Gastrocnemius medialis (tissue), 4 donors: Measurements from ENCODE around the gene LZTR1.

Experiments used
- POLR2A ChIP-seq, 2 donors: fragments of 450-650 bp; IDR thresholded peaks; one replicate each; pipeline ENCODE4 v1.6.1; 2017; ENCODE audit warnings: antibody characterized with exemption in 2 of 2, mild to moderate bottlenecking in 2 of 2, moderate library complexity in 2 of 2
- TF ChIP-seq, protein P1 (sequence below), 5 experiments: fragments of 450-650 bp in 3 of 5; fragments of 200-600 bp in 2 of 5; sonication (generic) in 2 of 5; IDR thresholded peaks in 4 of 5; conservative IDR thresholded peaks in 1 of 5; 1 replicate in 4 of 5; 2 replicates in 1 of 5; pipeline ENCODE4 v1.5.1; 2016 to 2019; ENCODE audit warnings: antibody characterized with exemption in 5 of 5, mild to moderate bottlenecking in 3 of 5, moderate library complexity in 3 of 5

DNA sequence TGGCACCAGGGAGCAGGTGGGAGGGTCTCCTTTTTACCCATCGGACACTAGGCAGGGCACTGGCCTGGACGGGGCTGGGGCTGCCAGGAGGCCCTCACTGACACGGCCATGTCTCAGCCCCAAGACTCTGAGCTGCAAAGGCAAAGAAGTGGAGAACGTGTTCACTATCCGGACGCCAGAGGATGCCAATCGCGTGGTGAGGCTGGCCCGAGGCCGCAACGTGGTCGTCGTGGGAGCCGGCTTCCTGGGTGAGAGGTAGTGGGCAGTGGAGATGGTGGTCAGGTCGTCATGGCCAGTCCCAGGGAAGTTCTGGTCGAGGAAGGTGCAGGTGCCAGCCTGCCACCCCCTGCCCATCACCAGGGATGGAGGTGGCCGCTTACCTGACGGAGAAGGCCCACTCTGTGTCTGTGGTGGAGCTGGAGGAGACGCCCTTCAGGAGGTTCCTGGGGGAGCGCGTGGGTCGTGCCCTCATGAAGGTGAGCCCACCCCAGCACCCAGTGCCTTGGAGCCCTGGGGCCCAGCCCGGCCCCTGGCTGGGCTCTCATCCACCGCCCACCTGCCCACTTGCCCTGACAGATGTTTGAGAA, 5.7 kb upstream of the LZTR1 start:
- TF ChIP-seq, protein P1, sequence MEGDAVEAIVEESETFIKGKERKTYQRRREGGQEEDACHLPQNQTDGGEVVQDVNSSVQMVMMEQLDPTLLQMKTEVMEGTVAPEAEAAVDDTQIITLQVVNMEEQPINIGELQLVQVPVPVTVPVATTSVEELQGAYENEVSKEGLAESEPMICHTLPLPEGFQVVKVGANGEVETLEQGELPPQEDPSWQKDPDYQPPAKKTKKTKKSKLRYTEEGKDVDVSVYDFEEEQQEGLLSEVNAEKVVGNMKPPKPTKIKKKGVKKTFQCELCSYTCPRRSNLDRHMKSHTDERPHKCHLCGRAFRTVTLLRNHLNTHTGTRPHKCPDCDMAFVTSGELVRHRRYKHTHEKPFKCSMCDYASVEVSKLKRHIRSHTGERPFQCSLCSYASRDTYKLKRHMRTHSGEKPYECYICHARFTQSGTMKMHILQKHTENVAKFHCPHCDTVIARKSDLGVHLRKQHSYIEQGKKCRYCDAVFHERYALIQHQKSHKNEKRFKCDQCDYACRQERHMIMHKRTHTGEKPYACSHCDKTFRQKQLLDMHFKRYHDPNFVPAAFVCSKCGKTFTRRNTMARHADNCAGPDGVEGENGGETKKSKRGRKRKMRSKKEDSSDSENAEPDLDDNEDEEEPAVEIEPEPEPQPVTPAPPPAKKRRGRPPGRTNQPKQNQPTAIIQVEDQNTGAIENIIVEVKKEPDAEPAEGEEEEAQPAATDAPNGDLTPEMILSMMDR (IDR thresholded peaks at IDR 0.05 in 4 of 5, conservative IDR thresholded peaks at IDR 0.05 in 1 of 5) = no peak
- no peak for TF ChIP-seq POLR2A (IDR thresholded peaks at IDR 0.05)
